NCI-H1694 (cell line): ENCODE results near the gene KMT2A.
"Not testable (repeated sequence)": the region's sequence is repeated elsewhere in the genome, so short reads cannot be mapped to it uniquely, and the experiment has no call there.

Experiments used
- DNase-seq: peaks from one replicate; lab custom pipeline; 2025; lab: John Stamatoyannopoulos, UW

KMT2A gene

DNA sequence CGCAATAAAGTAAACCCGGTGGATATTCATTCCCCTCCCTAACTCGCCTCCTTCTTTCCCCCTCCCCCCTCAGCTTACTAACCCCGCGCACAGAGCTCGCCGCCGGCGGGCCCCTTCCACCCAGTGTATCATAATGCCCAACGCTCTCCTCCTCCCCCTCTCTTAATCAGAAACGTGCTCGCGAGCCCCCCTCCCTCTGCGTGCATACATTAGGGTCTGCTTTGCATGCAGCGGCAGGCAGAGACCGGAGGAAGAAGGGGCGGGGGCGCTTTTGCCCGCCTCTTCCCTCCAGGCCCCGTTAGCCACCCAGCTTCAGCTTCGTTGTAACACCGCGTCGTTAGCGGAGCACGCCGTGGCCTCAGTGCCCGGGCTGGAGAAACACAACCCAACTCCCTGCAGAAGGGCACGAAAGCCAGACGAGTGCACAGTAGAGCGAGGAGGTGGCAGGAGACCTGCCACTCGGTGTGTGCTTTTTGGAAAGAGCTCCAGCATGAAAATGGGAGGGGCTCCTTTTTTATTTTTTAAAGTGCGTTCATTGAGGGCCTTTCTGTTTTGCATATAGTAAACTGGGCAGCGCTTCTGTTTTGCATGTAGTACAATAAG lies 901 bp upstream of the KMT2A start:
- DNase-seq = peak; percentile 68

DNA sequence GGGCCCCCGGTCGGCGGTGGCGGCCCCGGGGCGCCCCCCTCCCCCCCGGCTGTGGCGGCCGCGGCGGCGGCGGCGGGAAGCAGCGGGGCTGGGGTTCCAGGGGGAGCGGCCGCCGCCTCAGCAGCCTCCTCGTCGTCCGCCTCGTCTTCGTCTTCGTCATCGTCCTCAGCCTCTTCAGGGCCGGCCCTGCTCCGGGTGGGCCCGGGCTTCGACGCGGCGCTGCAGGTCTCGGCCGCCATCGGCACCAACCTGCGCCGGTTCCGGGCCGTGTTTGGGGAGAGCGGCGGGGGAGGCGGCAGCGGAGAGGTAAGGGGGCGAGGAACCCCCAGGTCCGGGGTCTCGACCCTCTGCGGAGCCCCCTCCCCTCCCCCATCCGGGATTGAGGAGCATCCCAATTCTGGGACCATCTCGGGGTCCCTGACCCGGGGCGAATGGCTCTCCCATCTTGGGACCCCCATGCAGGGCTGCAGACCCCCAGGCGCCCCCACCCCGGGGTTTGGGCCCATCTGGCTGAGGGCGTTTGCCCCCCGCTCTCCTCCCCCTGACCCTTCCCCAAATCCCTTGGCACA lies 431 bp downstream of the KMT2A start:
- no peak for DNase-seq

GRCh38 chr11:118437208-118438125 lies 1.2 kb downstream of the KMT2A start:
- no peak for DNase-seq

DNA sequence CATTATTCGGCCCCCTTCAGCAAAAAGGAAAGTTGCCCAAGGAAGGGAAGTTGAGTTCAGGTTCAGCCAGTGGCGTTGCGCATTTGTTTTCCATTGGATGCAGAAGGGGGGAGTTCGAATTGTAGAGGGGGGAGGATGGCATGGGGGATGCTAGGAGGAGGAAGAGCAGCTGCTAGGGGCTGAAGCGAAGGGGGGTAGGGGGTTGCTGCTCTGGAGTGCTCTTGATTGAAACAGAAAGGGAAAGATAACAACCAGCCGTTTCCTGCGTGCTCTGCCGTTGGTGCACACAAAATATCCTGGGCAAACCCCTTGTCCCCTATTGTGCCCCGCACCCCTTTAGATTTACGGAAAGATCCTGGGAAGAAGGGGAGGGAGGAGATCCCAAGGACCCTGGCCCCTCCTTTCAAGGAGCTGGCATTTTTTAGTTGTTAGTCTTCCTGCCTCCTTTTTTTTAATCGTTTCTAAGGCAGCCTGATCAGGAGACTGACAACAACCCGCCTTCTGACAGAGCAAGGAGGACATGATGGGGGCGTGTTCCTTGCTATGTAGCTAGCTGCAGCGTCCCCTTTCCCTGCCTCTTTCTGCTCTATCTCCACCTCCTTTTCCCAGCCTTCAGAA lies 2.1 kb downstream of the KMT2A start:
- DNase-seq = no peak

GRCh38 chr11:118439646-118440045 lies 3.4 kb downstream of the KMT2A start:
- no peak for DNase-seq

- DNase-seq = no peak
Observed at GRCh38 chr11:118441770-118442275, 5.5 kb downstream of the KMT2A start.

DNA sequence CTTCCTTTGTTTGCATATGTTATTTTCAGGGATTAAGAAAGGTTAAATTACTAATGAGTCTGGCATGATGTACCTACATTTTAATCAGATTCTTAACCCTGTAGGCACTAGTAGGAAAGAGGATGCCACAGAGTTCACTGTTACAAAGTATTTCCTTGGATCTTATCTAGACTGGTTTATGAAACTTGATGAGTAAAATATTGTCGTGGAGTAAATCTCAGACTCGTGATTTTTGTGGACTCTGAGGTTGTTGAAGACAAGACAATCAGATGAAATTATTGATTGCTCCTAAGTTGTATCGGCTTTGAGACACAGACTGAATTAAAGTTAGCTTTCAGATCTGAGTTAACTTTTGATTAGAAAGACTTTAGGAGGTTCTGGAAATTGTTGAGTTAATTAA lies 6.0 kb downstream of the KMT2A start:
- no peak for DNase-seq

DNA sequence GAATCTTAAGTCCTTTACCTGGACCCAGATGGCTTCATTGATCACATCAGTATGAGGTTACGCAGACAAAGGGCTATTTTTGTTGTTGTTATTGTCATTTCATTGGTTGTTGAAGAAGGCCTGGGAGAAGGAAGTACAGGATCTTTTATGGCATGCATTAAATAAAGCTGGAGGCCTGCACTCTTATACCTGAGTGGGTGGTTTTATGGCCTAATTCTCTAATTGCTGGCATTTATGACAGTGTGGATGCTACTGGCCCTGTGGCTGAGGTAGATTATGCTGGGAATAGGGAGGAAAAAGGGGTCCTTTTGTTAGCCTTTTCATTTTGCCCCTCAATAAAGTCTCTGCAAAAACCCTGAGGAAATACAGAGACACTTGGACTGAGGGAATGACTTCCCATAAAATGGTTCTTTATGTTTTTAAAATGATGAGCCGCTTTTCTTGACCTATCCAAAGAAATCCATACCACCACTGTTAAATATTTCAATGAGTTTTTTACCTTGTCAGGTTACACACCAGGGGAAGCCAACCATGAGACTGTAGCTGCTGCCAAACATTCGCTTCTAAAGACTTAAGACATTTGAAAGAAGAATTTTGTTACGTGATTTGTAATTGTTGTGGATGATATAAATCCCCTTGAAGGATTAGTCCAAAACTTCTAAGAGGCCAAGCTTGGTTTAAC lies 6.8 kb downstream of the KMT2A start:
- no peak for DNase-seq

DNA sequence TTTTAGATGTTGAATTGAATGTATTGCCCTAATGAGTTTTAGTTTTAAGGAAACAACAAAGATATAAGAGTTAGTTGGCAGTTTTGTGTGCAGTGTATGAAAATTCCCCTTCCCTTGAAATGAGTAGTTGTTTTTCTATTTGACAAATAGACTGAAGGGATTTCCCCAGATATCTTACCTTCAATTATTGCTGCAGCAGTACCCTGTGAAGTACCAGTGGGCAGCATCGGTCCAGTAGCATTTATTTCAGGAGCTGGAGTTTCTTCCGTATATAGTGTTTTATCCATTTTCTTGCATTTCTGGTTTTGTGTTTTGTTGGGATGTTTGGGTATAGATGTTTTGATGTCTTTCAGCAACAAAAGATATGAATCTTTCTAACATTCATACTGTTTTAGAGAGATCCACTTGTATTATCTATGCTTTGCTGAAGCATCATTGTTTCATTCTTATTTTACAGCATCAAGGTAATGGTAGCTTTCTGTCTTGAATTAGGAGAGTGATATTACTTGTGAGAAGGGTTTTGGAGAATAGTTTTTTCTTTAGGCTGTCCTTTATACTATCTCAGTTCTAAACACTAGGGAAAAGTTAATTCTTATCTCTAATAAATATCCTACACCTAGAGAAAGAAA lies 7.4 kb downstream of the KMT2A start:
- no peak for DNase-seq

DNA sequence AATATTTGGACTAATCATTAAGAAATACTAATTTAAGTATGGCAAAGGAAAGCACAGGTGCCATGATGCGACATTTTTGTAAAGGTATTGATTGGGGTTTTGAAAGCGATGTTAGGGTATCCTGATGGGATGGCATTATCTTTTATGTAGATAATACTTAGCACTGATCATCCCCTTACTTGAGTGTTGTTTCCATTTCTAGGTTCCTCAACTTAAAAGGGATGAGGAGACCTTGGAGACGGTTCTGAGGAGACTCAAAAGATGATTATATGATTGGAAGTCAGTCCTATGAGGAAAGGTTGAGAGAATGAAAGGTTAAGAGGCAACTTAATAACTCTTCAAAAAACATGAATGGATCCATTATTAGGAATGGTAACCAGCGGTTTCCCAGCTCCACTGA lies 11.1 kb downstream of the KMT2A start:
- no peak for DNase-seq

DNA sequence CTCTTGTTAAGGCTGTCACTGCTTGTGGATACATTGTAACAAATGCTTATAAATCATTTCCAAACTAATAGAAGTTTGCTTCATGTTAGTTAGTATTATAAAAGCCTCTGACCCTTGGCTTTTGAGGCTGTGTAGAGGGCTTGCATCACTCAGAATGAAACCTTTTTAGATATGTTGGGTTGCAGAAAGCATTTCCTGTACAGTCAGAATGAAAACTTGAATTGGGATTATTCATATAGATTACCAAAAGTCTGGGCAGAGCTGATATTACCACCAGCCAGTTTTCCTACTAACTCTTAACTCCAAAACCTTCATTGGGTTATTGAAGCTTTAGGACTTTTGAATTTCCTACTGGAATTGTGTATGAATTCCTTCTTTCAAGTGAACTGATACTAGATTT lies 12.0 kb downstream of the KMT2A start:
- DNase-seq = no peak

DNA sequence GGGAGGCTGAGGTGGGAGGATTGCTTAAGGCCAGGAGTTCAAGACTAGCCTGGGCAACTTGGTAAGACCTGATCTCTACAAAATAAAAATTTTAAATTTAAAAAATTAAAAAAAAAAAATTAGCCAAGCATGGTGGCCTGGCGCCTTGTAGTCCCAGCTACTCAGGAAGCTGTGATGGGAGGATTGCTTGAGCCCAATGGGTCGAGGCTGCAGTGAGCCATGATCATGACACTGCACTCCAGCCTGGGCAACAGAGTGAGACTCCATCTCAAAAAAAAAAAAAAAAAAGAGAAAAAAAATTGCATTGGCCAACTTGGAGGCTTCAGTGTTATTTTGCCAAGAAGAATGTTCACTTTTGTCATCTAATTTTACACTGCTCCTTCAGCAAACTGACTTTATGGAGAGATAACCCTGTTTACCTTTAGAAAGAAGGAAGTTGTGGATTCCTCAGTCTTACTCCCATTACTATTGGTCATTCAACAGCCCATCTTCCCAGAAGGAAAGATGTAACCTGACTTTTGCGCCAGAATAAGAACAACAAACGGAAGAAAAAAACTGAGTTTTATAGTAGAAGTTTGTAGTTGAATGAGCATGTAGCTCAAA lies 13.1 kb downstream of the KMT2A start:
- no peak for DNase-seq

- no peak for DNase-seq
Observed at GRCh38 chr11:118450451-118450850, 14.2 kb downstream of the KMT2A start.

DNA sequence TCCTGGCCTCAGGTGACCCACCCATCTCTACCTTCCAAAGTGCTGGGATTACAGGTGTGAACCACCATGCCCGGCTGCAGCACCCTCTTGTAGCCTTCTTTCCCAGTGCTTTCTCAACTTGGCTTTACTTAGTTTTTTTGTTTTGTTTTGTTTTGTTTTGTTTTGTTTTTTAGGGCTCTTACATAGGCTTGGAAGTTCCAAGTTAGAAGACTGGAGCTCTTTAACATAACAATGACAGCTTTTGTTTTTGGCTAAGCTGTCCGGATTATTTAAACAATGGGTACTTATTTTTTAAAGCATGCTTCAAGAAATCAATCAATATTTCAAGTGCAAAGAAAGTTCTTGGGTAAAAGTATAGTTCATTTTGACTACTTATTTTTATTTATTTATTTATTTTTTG lies 25.9 kb downstream of the KMT2A start:
- DNase-seq = no peak

GRCh38 chr11:118468968-118469367 lies 32.7 kb downstream of the KMT2A start:
- not testable (repeated sequence) for DNase-seq

GRCh38 chr11:118471030-118471429 lies 34.7 kb downstream of the KMT2A start:
- no peak for DNase-seq

DNA sequence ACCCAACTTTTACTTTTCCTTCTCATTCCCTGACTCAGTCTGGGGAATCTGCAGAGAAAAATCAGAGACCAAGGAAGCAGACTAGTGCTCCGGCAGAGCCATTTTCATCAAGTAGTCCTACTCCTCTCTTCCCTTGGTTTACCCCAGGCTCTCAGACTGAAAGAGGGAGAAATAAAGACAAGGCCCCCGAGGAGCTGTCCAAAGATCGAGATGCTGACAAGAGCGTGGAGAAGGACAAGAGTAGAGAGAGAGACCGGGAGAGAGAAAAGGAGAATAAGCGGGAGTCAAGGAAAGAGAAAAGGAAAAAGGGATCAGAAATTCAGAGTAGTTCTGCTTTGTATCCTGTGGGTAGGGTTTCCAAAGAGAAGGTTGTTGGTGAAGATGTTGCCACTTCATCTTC lies 37.2 kb downstream of the KMT2A start:
- no peak for DNase-seq

DNA sequence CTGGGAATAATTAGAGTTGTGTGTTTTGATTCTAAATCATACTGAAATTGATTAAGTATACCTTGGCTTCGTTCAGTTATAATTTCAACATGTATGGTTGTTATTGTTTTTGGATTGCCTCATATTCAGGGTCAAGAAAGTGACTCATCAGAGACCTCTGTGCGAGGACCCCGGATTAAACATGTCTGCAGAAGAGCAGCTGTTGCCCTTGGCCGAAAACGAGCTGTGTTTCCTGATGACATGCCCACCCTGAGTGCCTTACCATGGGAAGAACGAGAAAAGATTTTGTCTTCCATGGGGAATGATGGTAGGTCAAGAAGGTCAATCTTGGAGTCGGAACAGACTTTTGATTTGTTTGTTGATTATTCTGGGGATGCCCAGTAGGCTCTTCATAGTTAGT lies 40.4 kb downstream of the KMT2A start:
- DNase-seq = no peak

- DNase-seq = not testable (repeated sequence)
Observed at GRCh38 chr11:118481238-118481637, 44.9 kb downstream of the KMT2A start.

- no peak for DNase-seq
Observed at GRCh38 chr11:118484405-118484804, 48.1 kb downstream of the KMT2A start.

DNA sequence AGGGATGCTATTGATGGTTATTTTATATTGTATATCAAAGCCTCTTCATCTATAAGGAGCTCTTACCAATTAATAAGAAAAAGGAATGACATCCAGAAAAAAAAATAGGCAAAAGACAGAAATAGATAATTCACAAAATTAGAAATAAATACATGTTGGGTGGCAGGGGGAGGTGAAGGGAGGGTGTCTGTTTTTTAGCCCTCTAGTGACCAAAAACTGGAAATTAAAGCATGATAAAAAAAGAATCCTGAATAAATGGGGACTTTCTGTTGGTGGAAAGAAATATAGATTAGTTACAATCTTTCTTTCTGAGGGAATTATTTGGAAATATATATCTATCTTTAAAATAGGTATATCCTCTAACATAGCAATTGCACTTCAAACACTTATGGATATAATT lies 49.0 kb downstream of the KMT2A start:
- no peak for DNase-seq
